Activated naive CD8-positive, alpha-beta T cell (primary cell): Measurements from ENCODE around the gene CLDN3.
"Not testable (repeated sequence)": the region's sequence is repeated elsewhere in the genome, so short reads cannot be mapped to it uniquely, and the experiment has no call there.

Experiments used
- H3K27ac Mint-ChIP-seq: one replicate; pipeline ENCODE4 v1.8.0; 2021; ENCODE audit warnings: mixed read lengths
- H3K27me3 Mint-ChIP-seq: one replicate; pipeline ENCODE4 v1.8.0; 2021; ENCODE audit warnings: mixed read lengths
- H3K36me3 Mint-ChIP-seq: one replicate; pipeline ENCODE4 v1.8.0; 2021; ENCODE audit warnings: mixed read lengths
- H3K4me1 Mint-ChIP-seq: one replicate; pipeline ENCODE4 v1.8.0; 2021; ENCODE audit warnings: low read depth, mixed read lengths
- H3K4me3 Mint-ChIP-seq: one replicate; pipeline ENCODE4 v1.8.0; 2021; ENCODE audit warnings: mild to moderate bottlenecking, mixed read lengths
- H3K9me3 Mint-ChIP-seq: one replicate; pipeline ENCODE4 v1.8.0; 2021; ENCODE audit warnings: low read depth, mixed read lengths

CLDN3 gene

DNA sequence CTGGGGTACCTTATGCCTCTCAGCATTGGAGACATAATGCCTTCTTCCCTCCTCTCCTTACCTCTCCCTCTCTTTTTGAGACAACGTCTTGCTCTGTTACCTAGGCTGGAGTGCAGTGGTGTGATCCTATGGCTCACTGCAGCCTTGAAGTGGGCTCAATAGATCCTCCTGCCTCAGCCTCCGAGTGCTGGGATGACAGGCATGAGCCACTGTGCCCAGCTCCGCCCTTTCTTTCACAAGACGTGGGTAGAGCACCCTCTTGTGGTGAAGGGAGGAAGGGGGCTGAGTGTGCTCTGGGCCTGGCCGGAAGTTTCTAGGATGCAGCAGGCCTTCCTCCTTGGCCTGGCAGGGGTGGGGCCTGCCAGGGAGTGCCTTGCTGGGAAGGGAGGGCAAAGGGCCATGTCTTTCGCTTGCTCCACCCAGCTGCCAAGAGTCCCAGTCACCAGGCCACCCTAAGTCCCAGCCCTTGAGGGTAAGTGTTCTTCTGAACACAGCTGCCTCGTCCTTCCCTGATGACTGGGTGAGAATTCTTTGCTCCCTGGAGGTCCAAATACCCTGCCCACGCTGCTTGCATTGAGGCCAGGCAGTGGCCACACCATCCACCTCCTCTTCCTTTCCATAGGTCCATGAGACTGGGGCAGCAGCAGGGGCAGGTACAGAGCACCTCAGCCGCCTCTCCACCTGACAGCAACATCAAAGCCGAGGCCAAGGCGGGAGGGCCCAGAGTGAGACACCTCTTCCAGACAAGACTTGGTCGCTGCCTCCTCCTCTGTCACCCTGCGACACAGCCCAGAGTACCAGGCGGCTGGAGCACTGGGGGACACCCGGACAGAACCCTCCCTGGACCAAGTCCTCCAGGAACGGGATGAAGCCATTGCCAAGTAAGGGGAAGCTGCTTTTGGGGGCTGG lies 35.2 kb downstream of the CLDN3 start:
- peaks cover 12% of the 10 kb centered on the region for H3K4me1 Mint-ChIP-seq
- H3K27ac Mint-ChIP-seq = no peak overlapping the region
- H3K9me3 Mint-ChIP-seq = no peaks in the 10 kb centered on the region
- H3K36me3 Mint-ChIP-seq = no peaks in the 10 kb centered on the region
- no peak overlapping the region for H3K4me3 Mint-ChIP-seq
- no peaks in the 10 kb centered on the region for H3K27me3 Mint-ChIP-seq

DNA sequence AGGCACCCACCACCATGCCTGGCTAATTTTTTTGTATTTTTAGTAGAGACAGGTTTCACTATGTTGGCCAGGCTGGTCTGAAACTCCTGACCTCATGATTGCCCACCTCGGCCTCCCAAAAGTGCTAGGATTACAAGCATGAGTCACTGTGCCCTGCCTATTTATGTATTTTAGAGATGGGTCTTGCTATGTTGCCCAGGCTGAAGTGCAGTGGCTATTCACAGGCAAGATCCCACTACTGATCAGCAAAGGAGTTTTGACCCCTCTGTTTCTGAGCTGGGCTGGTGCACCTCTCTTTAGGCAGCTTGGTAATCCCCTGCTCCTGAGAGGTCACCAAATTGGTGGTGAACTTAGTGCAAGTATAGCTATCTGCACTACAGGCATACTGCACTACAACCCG lies 37.7 kb downstream of the CLDN3 start:
- H3K9me3 Mint-ChIP-seq = no peaks in the 10 kb centered on the region
- no peak overlapping the region for H3K4me3 Mint-ChIP-seq
- peaks cover 6% of the 10 kb centered on the region for H3K4me1 Mint-ChIP-seq
- peaks cover 3% of the 10 kb centered on the region for H3K27me3 Mint-ChIP-seq
- H3K36me3 Mint-ChIP-seq = no peaks in the 10 kb centered on the region
- no peak overlapping the region for H3K27ac Mint-ChIP-seq

DNA sequence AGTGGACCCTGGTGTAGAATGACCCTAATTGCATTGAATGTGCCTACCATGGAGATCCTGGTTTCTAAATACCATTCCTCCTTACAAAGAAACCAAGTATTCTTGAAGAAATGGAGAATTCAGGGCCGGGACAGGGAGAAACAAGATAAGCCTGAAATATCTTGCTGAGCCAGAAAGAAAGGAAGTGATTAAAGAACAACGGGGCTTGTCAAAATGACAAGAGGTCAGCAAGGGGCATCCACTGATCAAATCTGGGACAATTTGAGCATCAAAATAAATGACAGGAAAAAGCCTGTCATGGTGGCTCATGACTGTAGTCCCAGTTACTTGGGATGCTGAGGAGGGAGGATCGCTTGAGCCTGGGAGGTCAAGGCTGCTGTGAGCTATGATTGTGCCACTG lies 39.6 kb downstream of the CLDN3 start:
- H3K4me1 Mint-ChIP-seq = peaks cover 6% of the 10 kb centered on the region
- H3K27me3 Mint-ChIP-seq = peaks cover 3% of the 10 kb centered on the region
- H3K36me3 Mint-ChIP-seq = no peaks in the 10 kb centered on the region
- H3K4me3 Mint-ChIP-seq = no peak overlapping the region
- no peaks in the 10 kb centered on the region for H3K9me3 Mint-ChIP-seq
- H3K27ac Mint-ChIP-seq = no peak overlapping the region

DNA sequence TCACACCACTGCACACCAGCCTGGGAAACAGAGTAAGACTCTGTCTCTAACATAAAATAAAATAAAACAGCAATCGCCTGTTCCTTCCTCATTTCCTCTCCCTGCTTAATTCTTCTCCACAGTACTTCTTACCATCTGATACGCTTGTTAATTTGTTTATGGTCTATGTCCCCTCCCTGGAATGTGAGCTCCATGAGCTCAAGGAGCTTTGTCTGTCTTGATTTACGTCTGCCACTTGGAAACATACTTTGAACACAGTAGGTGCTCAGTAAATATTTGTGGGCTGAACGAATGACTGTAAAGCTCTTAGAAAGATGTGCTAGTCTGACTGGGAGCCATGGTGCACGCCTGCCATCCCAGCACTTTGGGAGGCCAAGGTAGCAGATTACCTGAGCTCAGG lies 41.5 kb downstream of the CLDN3 start:
- Mint-ChIP-seq H3K4me1 (peaks cover 2% of the 10 kb centered on the region), H3K27ac (no peak overlapping the region), H3K36me3 (no peaks in the 10 kb centered on the region), H3K27me3 (peaks cover 3% of the 10 kb centered on the region), H3K4me3 (no peak overlapping the region), H3K9me3 (no peaks in the 10 kb centered on the region)

DNA sequence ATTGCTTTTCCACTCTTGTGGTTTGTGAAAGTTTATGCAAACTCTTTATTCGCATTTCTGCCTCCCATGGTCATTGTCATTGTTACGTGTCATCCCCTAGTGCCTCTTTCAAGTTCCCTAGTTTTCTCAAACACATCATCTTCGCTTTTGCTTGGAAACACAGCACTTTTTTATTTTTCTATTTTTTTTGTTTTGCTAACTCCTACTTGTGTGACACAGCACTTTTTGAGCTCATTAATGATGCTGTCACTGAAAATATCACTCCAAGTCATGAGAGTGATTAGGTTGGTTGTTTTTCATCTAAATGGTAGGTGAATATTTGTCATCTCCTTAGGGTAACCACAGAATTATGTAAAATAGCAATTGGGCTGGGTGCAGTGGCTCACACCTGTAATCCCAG lies 42.1 kb downstream of the CLDN3 start:
- H3K9me3 Mint-ChIP-seq = no peaks in the 10 kb centered on the region
- H3K4me3 Mint-ChIP-seq = no peak overlapping the region
- peaks cover 2% of the 10 kb centered on the region for H3K4me1 Mint-ChIP-seq
- peaks cover 3% of the 10 kb centered on the region for H3K27me3 Mint-ChIP-seq
- no peak overlapping the region for H3K27ac Mint-ChIP-seq
- H3K36me3 Mint-ChIP-seq = no peaks in the 10 kb centered on the region

DNA sequence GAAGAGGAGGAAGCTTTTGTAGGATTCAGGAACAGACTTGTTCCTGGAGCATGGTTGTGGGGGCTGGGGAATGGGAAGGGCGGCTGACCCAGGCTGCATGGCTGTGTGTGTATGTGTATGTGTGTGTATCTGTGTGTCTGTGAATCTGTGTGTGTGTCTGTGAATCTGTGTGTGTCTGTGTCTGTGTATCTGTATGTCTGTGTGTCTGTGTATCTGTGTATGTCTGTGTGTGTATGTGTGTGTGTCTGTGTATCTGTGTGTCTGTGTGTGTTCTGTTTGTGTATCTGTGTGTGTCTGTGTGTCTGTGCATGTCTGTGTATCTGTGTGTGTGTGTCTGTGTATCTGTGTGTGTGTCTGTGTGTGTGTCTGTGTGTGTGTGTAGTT lies 44.0 kb downstream of the CLDN3 start:
- peaks cover 3% of the 10 kb centered on the region for H3K27me3 Mint-ChIP-seq
- H3K27ac Mint-ChIP-seq = no peak overlapping the region
- no peak overlapping the region for H3K4me3 Mint-ChIP-seq
- H3K4me1 Mint-ChIP-seq = peaks cover 2% of the 10 kb centered on the region
- no peaks in the 10 kb centered on the region for H3K9me3 Mint-ChIP-seq
- H3K36me3 Mint-ChIP-seq = no peaks in the 10 kb centered on the region

DNA sequence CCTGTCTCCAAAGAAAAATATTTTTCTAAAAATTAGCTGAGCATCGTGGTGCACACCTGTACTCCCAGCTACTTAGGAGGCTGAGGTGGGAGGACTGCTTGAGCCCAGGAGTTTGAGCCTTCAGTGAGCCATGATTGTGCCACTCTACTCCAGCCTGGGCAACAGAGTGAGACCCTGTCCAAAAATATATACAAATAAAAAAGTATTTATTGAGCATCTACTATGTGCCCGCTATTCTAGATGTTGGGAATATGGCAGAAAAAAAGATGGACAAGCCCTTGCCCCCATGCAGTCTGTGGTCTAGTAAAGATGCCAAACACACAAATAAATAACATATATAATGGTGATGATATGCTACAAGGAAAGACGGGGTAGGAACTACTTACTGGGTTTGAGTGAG lies 46.3 kb downstream of the CLDN3 start:
- no peak overlapping the region for H3K4me3 Mint-ChIP-seq
- H3K9me3 Mint-ChIP-seq = no peaks in the 10 kb centered on the region
- peaks cover 3% of the 10 kb centered on the region for H3K27me3 Mint-ChIP-seq
- no peaks in the 10 kb centered on the region for H3K36me3 Mint-ChIP-seq
- H3K27ac Mint-ChIP-seq = no peak overlapping the region
- H3K4me1 Mint-ChIP-seq = peaks cover 7% of the 10 kb centered on the region

DNA sequence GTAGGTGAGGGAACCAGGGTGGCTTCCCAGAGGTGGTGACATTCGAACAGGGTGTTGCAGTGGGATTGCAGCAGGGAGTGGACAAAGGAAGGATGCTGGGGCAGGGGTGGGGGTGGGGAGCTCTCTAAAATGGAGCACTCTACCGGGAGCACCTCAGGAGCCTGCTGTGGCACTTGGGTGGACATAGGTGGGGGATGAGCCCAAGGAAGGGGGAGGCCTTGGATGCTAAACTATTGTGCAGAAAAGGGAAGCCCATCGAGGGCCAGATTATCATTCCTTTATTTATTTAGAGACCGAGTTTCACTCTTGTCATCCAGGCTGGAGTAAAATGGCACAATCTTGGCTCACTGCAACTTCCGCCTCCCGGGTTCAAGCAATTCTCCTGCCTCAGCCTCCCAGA lies 47.3 kb downstream of the CLDN3 start:
- Mint-ChIP-seq H3K27ac (no peak overlapping the region), H3K4me1 (peaks cover 12% of the 10 kb centered on the region)

DNA sequence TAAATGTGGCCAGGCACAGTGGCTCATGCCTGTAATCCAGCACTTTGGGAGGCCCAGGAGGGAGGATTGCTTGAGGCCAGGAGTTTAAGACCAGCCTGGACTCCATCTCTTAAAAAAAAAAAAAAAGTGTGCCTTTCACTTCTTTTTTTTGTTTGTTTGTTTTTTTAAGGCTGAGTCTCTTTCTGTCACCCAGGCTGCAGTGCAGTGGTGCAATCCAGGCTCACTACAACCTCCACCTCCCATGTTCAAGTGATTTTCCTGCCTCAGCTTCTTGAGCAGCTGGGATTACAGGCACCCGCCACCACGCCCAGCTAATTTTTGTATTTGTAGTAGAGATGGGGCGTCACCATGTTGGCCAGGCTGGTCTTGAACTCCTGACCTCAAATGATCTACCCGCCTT lies 47.9 kb downstream of the CLDN3 start:
- H3K27me3 Mint-ChIP-seq, H3K9me3 Mint-ChIP-seq, H3K4me3 Mint-ChIP-seq, H3K27ac Mint-ChIP-seq, H3K36me3 Mint-ChIP-seq: not testable (repeated sequence)
- peaks cover 17% of the 10 kb centered on the region for H3K4me1 Mint-ChIP-seq

More for the DNA sequence above, 47.3 kb downstream of the CLDN3 start:
- no peaks in the 10 kb centered on the region for H3K27me3 Mint-ChIP-seq
- no peaks in the 10 kb centered on the region for H3K36me3 Mint-ChIP-seq
- H3K9me3 Mint-ChIP-seq = no peaks in the 10 kb centered on the region
- no peak overlapping the region for H3K4me3 Mint-ChIP-seq

DNA sequence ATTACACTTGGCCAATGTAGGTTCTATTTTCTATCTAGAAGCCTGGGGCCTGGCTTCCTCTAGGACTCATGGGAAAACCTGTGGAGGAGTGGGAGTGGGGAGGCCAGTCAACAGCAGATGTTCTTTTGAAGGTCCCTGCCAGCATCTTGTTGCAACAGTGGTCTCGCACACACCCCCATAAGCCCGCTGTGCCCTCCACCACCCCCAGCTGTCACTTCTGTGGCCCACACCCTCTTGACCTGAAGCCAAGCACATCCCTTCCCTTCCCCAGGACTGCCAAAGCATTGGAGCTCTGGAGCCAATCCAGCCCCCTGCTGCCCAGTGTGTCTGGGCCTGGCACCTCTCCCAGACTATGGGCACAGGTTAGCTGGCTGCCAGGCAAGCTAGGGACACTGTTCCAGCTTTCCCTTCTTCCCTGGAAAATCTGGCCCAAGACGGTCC lies 48.7 kb downstream of the CLDN3 start:
- no peaks in the 10 kb centered on the region for H3K27me3 Mint-ChIP-seq
- peaks cover 22% of the 10 kb centered on the region for H3K4me1 Mint-ChIP-seq
- no peak overlapping the region for H3K27ac Mint-ChIP-seq
- no peaks in the 10 kb centered on the region for H3K9me3 Mint-ChIP-seq
- H3K4me3 Mint-ChIP-seq = peak overlapping the region; percentile 46
- H3K36me3 Mint-ChIP-seq = no peaks in the 10 kb centered on the region

DNA sequence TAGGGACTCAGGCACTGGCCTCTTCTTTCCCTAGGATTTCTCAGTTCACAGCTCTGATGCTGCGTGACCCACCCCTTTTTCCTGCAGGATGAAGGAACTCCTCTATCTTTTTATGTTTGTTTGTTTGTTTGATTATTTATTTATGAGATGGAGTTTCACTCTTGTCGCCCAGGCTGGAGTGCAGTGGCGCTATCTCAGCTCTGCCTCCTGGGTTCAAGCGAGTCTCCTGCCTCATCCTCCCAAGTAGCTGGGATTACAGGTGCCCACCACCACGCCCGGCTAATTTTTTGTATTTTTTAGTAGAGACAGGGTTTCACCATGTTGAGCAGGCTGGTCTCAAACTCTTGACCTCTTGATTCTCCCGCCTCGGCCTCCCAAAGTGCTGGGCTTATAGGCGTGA lies 49.6 kb downstream of the CLDN3 start:
- not testable (repeated sequence) for H3K27me3 Mint-ChIP-seq, H3K9me3 Mint-ChIP-seq, H3K36me3 Mint-ChIP-seq
- H3K4me1 Mint-ChIP-seq = peaks cover 30% of the 10 kb centered on the region
- H3K27ac Mint-ChIP-seq = peak overlapping the region; percentile 22
- peak overlapping the region; percentile 79 for H3K4me3 Mint-ChIP-seq

DNA sequence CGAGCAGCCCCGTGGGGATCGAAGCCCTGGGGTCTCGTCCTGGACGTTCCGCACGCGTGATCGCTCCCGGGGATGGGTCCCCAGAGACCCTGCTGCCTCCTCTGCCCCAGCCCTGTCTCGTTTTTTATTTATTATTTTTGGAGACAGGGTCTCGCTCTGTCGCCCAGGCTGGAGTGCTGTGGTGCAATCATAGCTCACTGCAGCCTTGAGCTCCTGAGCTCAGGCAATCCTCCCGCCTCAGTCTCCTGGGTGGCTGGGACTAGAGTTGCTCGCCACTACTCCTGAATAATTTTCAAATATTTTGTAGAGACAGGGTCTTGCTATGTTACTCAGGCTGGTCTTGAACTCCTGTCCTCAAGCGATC lies 50.3 kb downstream of the CLDN3 start:
- peaks cover 30% of the 10 kb centered on the region for H3K4me1 Mint-ChIP-seq
- peak overlapping the region; percentile 79 for H3K4me3 Mint-ChIP-seq
- H3K27me3 Mint-ChIP-seq = no peaks in the 10 kb centered on the region
- H3K36me3 Mint-ChIP-seq = peaks cover 2% of the 10 kb centered on the region
- no peaks in the 10 kb centered on the region for H3K9me3 Mint-ChIP-seq
- H3K27ac Mint-ChIP-seq = no peak overlapping the region
